GM12878 (cell line): ENCODE data around the gene NEK11.

Experiments used
- ATF3 ChIP-seq: IDR thresholded peaks from 2 replicates; pipeline ENCODE4 v1.6.1; 2011; ENCODE audit warnings: low read depth, mild to moderate bottlenecking, low read length, moderate library complexity, borderline replicate concordance; ENCODE audit errors: extremely low read depth
- CREM ChIP-seq: IDR thresholded peaks from 2 replicates; pipeline ENCODE4 v1.6.1; 2014; ENCODE audit warnings: antibody characterized with exemption, low read depth
- CTCF ChIP-seq, 3 experiments: IDR thresholded peaks in 2 of 3; conservative IDR thresholded peaks in 1 of 3; 2 replicates each; pipeline ENCODE4 v1.5.1; 2011; ENCODE audit warnings: low read depth in 3 of 3, low read length in 3 of 3, mild to moderate bottlenecking in 3 of 3, control low read depth in 2 of 3, moderate library complexity in 2 of 3, inconsistent platforms in 1 of 3, mixed read lengths in 1 of 3; ENCODE audit not compliant: control insufficient read depth in 2 of 3, insufficient read depth in 1 of 3; ENCODE audit errors: extremely low read depth in 1 of 3
- EGR1 ChIP-seq, 2 experiments: IDR thresholded peaks; 1 replicate in 1 of 2; 2 replicates in 1 of 2; pipeline ENCODE4 v1.6.1; 2011 to 2012; ENCODE audit warnings: low read depth in 2 of 2, low read length in 2 of 2, borderline replicate concordance in 1 of 2, mild to moderate bottlenecking in 1 of 2, moderate library complexity in 1 of 2
- NFXL1 ChIP-seq: fragments of 450-650 bp; IDR thresholded peaks from 2 replicates; pipeline ENCODE4 v1.6.1; 2017; ENCODE audit warnings: antibody characterized with exemption, mild to moderate bottlenecking, borderline replicate concordance
- POLR2A ChIP-seq: IDR thresholded peaks from 2 replicates; pipeline ENCODE4 v1.6.1; 2011; ENCODE audit warnings: low read depth, mild to moderate bottlenecking, low read length
- REST ChIP-seq: IDR thresholded peaks from 2 replicates; pipeline ENCODE4 v1.6.1; 2012; ENCODE audit warnings: mild to moderate bottlenecking, low read depth, low read length
- YY1 ChIP-seq: IDR thresholded peaks from 2 replicates; pipeline ENCODE4 v1.6.1; 2011; ENCODE audit warnings: low read depth, mild to moderate bottlenecking, low read length
- ZBTB33 ChIP-seq: fragments of 450-650 bp; IDR thresholded peaks from 2 replicates; pipeline ENCODE4 v1.6.1; 2017; ENCODE audit warnings: mild to moderate bottlenecking

GRCh38 chr3:131282967-131283366, 256.3 kb downstream of the NEK11 start:
- TF ChIP-seq ATF3 (no peak), POLR2A (no peak), YY1 (no peak), NFXL1 (no peak), REST (no peak), CTCF (IDR thresholded peaks at IDR 0.05 in 2 of 3, conservative IDR thresholded peaks at IDR 0.05 in 1 of 3; ENCODE audit: control insufficient read depth in 2 of 3, extremely low read depth in 1 of 3, insufficient read depth in 1 of 3, low read depth in 3 of 3, low read length in 3 of 3) (no peak), CREM (no peak), EGR1 (IDR thresholded peaks at IDR 0.05; ENCODE audit: borderline replicate concordance in 1 of 2, low read depth in 2 of 2, low read length in 2 of 2) (no peak), ZBTB33 (no peak)
